DND-41 (cell line): ENCODE measurements around the gene ALDH3B1.

ENCODE experiments used
- CTCF ChIP-seq: IDR thresholded peaks from 2 replicates; pipeline ENCODE4 v1.5.1; 2012; ENCODE audit warnings: borderline replicate concordance, low read length, moderate library complexity, mild to moderate bottlenecking; ENCODE audit not compliant: poor library complexity, severe bottlenecking; ENCODE audit errors: extremely low read depth
- EZH2 ChIP-seq: IDR thresholded peaks from 3 replicates; pipeline ENCODE4 v1.6.1; 2012; ENCODE audit warnings: borderline replicate concordance, low read depth, mild to moderate bottlenecking, moderate library complexity, low read length, inconsistent platforms; ENCODE audit not compliant: severe bottlenecking

GRCh38 chr11:68066742-68067141 lies 56.6 kb downstream of the ALDH3B1 start:
- TF ChIP-seq CTCF (no peak), EZH2 (no peak)
